Trophoblast cell (in vitro differentiated cells and primary cell): ENCODE data around the gene SLC1A5.

ENCODE experiments used
- DNase-seq, 2 donors: peaks; one replicate each; pipeline ENCODE4 v3.0.0-alpha.2; 2016
- H2AFZ ChIP-seq: 2 replicates; pipeline ENCODE4 v1.6.1; 2013; ENCODE audit warnings: low read length, moderate library complexity, mild to moderate bottlenecking; ENCODE audit not compliant: insufficient read depth, poor library complexity
- H2AK5ac ChIP-seq: 2 replicates; pipeline ENCODE4 v1.6.1; 2013; ENCODE audit warnings: mild to moderate bottlenecking, low read length
- H2BK120ac ChIP-seq: 2 replicates; pipeline ENCODE4 v1.6.1; 2013; ENCODE audit warnings: low read length, mild to moderate bottlenecking, moderate library complexity; ENCODE audit not compliant: insufficient read depth, poor library complexity
- H2BK12ac ChIP-seq: 2 replicates; pipeline ENCODE4 v1.6.1; 2013; ENCODE audit warnings: mild to moderate bottlenecking, low read length, moderate library complexity
- H2BK5ac ChIP-seq: 2 replicates; pipeline ENCODE4 v1.6.1; 2013; ENCODE audit warnings: low read length, low read depth, moderate library complexity, mild to moderate bottlenecking; ENCODE audit not compliant: poor library complexity
- H3K14ac ChIP-seq: 2 replicates; pipeline ENCODE4 v1.6.1; 2013; ENCODE audit warnings: mild to moderate bottlenecking, low read length
- H3K18ac ChIP-seq: 2 replicates; pipeline ENCODE4 v1.6.1; 2013; ENCODE audit warnings: mild to moderate bottlenecking, low read length
- H3K23ac ChIP-seq: 2 replicates; pipeline ENCODE4 v1.6.1; 2013; ENCODE audit warnings: low read length
- H3K27ac ChIP-seq: 2 replicates; pipeline ENCODE4 v1.5.1; 2013; ENCODE audit warnings: low read depth, mild to moderate bottlenecking, inconsistent platforms, low read length, moderate library complexity
- H3K27me3 ChIP-seq: 2 replicates; pipeline ENCODE4 v1.6.1; 2013; ENCODE audit warnings: inconsistent platforms, mild to moderate bottlenecking, low read length, moderate library complexity; ENCODE audit not compliant: insufficient read depth
- H3K36me3 ChIP-seq, 2 experiments: 1 replicate in 1 of 2; 2 replicates in 1 of 2; pipeline ENCODE4 v1.6.1; 2013; ENCODE audit warnings: low read length in 2 of 2, mild to moderate bottlenecking in 2 of 2, moderate library complexity in 1 of 2; ENCODE audit not compliant: insufficient read depth in 2 of 2, control insufficient read depth in 1 of 2
- H3K4ac ChIP-seq: 2 replicates; pipeline ENCODE4 v1.6.1; 2013; ENCODE audit warnings: low read depth, mild to moderate bottlenecking, low read length, moderate library complexity
- H3K4me1 ChIP-seq, 2 experiments: 1 replicate in 1 of 2; 2 replicates in 1 of 2; pipeline ENCODE4 v1.6.1; 2013; ENCODE audit warnings: low read length in 2 of 2, mild to moderate bottlenecking in 2 of 2, moderate library complexity in 1 of 2; ENCODE audit not compliant: insufficient read depth in 2 of 2, control insufficient read depth in 1 of 2
- H3K4me2 ChIP-seq: 2 replicates; pipeline ENCODE4 v1.6.1; 2013; ENCODE audit warnings: inconsistent platforms, mild to moderate bottlenecking, low read length, moderate library complexity
- H3K4me3 ChIP-seq: 2 replicates; pipeline ENCODE4 v1.5.1; 2013; ENCODE audit warnings: mild to moderate bottlenecking, low read depth, low read length, inconsistent platforms
- H3K79me1 ChIP-seq: one replicate; pipeline ENCODE4 v1.6.1; 2013; ENCODE audit warnings: low read length
- H3K79me2 ChIP-seq: 2 replicates; pipeline ENCODE4 v1.6.1; 2013; ENCODE audit warnings: low read length, mild to moderate bottlenecking; ENCODE audit not compliant: control insufficient read depth, insufficient read depth, poor library complexity
- H3K9ac ChIP-seq: 2 replicates; pipeline ENCODE4 v1.6.1; 2013; ENCODE audit warnings: mild to moderate bottlenecking, low read length
- H3K9me3 ChIP-seq: 2 replicates; pipeline ENCODE4 v1.6.1; 2013; ENCODE audit warnings: low read depth, mild to moderate bottlenecking, control low read depth, inconsistent platforms, low read length; ENCODE audit not compliant: insufficient read depth
- H4K12ac ChIP-seq: 2 replicates; pipeline ENCODE4 v1.6.1; 2013; ENCODE audit warnings: low read depth, mild to moderate bottlenecking, low read length, moderate library complexity
- H4K8ac ChIP-seq: 2 replicates; pipeline ENCODE4 v1.6.1; 2013; ENCODE audit warnings: low read depth, mild to moderate bottlenecking, low read length, moderate library complexity
- H4K91ac ChIP-seq: one replicate; pipeline ENCODE4 v1.6.1; 2013; ENCODE audit warnings: low read depth, mild to moderate bottlenecking, low read length, moderate library complexity
- WGBS: extraction: QIAGEN DNeasy Blood & Tissue Kit; methylation state at CpG from one replicate; pipeline ENCODE4 v1.1.7; 2013; ENCODE audit warnings: missing lambda C conversion rate; ENCODE audit not compliant: insufficient read length, insufficient coverage; ENCODE audit errors: extremely low coverage; 5-methylcytosine and 5-hydroxymethylcytosine counted together

Gene SLC1A5

GRCh38 chr19:46815833-46816627, 27.6 kb upstream of the SLC1A5 start:
- H3K27ac ChIP-seq, result no peak overlapping the region
- no peak overlapping the region for H3K18ac ChIP-seq
- peak overlapping the region; percentile 71 for H2AK5ac ChIP-seq
- no peaks in the 10 kb centered on the region for H3K36me3 ChIP-seq
- no peak overlapping the region for H3K4ac ChIP-seq
- H3K27me3 ChIP-seq, result no peaks in the 10 kb centered on the region
- H3K14ac ChIP-seq, result no peak overlapping the region
- no CpG with 5 or more reads among the region's 18 CpGs for WGBS
- no peaks in the 10 kb centered on the region for H3K79me1 ChIP-seq
- no peak for DNase-seq
- no peak overlapping the region for H3K4me3 ChIP-seq
- no peak overlapping the region for H2BK120ac ChIP-seq
- H3K9me3 ChIP-seq, result peaks cover 2% of the 10 kb centered on the region
- H3K23ac ChIP-seq, result no peak overlapping the region
- H3K79me2 ChIP-seq, result no peaks in the 10 kb centered on the region
- H2BK5ac ChIP-seq, result no peak overlapping the region
- H3K4me1 ChIP-seq, result peaks cover 7% of the 10 kb centered on the region in 2 experiments
- H3K4me2 ChIP-seq, result no peak overlapping the region
- H2AFZ ChIP-seq, result no peak overlapping the region
- peak overlapping the region; percentile 75 for H2BK12ac ChIP-seq
- H3K9ac ChIP-seq, result no peak overlapping the region
- H4K12ac ChIP-seq, result no peak overlapping the region
- no peak overlapping the region for H4K91ac ChIP-seq
- H4K8ac ChIP-seq, result no peak overlapping the region

GRCh38 chr19:46813839-46814358, 25.5 kb upstream of the SLC1A5 start:
- H3K4me1 ChIP-seq, result no peaks in the 10 kb centered on the region
- no peaks in the 10 kb centered on the region for H3K27me3 ChIP-seq
- no peaks in the 10 kb centered on the region for H3K79me1 ChIP-seq
- no peak overlapping the region for H2BK5ac ChIP-seq
- no peaks in the 10 kb centered on the region for H3K36me3 ChIP-seq
- no peak overlapping the region for H4K8ac ChIP-seq
- H3K4me3 ChIP-seq, result no peak overlapping the region
- H4K12ac ChIP-seq, result no peak overlapping the region
- H3K27ac ChIP-seq, result no peak overlapping the region
- no peak overlapping the region for H3K4me2 ChIP-seq
- no peak overlapping the region for H2AK5ac ChIP-seq
- WGBS, result no CpG with 5 or more reads among the region's 7 CpGs
- H2BK120ac ChIP-seq, result no peak overlapping the region
- H3K9me3 ChIP-seq, result peaks cover 2% of the 10 kb centered on the region
- H2BK12ac ChIP-seq, result no peak overlapping the region
- H3K14ac ChIP-seq, result no peak overlapping the region
- H2AFZ ChIP-seq, result no peak overlapping the region
- H3K79me2 ChIP-seq, result no peaks in the 10 kb centered on the region
- H3K18ac ChIP-seq, result no peak overlapping the region
- H4K91ac ChIP-seq, result no peak overlapping the region
- H3K4ac ChIP-seq, result no peak overlapping the region
- no peak for DNase-seq
- no peak overlapping the region for H3K9ac ChIP-seq
- no peak overlapping the region for H3K23ac ChIP-seq

GRCh38 chr19:46812977-46813838, 24.8 kb upstream of the SLC1A5 start:
- Histone ChIP-seq H2AFZ (no peak overlapping the region), H3K4me3 (no peak overlapping the region), H3K79me2 (no peaks in the 10 kb centered on the region), H2BK120ac (no peak overlapping the region), H4K91ac (no peak overlapping the region), H3K4me1 (no peaks in the 10 kb centered on the region), H3K18ac (no peak overlapping the region), H2BK12ac (no peak overlapping the region), H3K79me1 (no peaks in the 10 kb centered on the region), H4K8ac (no peak overlapping the region), H3K4ac (no peak overlapping the region), H4K12ac (no peak overlapping the region), H3K36me3 (no peaks in the 10 kb centered on the region), H3K27me3 (no peaks in the 10 kb centered on the region), H3K27ac (no peak overlapping the region), H3K9ac (no peak overlapping the region), H3K9me3 (peaks cover 2% of the 10 kb centered on the region), H2AK5ac (no peak overlapping the region), H3K23ac (no peak overlapping the region), H3K4me2 (no peak overlapping the region), H3K14ac (no peak overlapping the region), H2BK5ac (no peak overlapping the region)
- DNase-seq, result no peak
- no CpG with 5 or more reads among the region's 24 CpGs for WGBS

GRCh38 chr19:46809534-46810272, 21.3 kb upstream of the SLC1A5 start:
- Histone ChIP-seq H4K8ac (no peak overlapping the region), H3K79me2 (no peaks in the 10 kb centered on the region), H3K9ac (no peak overlapping the region), H3K36me3 (no peaks in the 10 kb centered on the region), H4K91ac (no peak overlapping the region), H2AK5ac (no peak overlapping the region), H2BK120ac (no peak overlapping the region), H3K4me1 (no peaks in the 10 kb centered on the region), H3K27me3 (no peaks in the 10 kb centered on the region), H2BK12ac (no peak overlapping the region), H2BK5ac (no peak overlapping the region), H3K79me1 (no peaks in the 10 kb centered on the region), H2AFZ (no peak overlapping the region), H3K4me3 (no peak overlapping the region), H4K12ac (no peak overlapping the region), H3K14ac (no peak overlapping the region), H3K4me2 (no peak overlapping the region), H3K9me3 (no peaks in the 10 kb centered on the region), H3K27ac (no peak overlapping the region), H3K4ac (no peak overlapping the region), H3K18ac (no peak overlapping the region), H3K23ac (no peak overlapping the region)
- WGBS, result no CpG with 5 or more reads among the region's 13 CpGs
- DNase-seq, result no peak
